GM23338 (cell line): Measurements from ENCODE around the gene RCSD1. TPM values are rescaled to one million over a fixed set of nuclear protein-coding genes. Genes with fewer than 3 reads are reported as not detected.

ENCODE experiments used
- ATAC-seq: fragments of 200-7000 bp; cut with Tn5 transposase; 3 replicates; pipeline ENCODE4 v1.9.1; 2020
- DNase-seq: peaks from one replicate; pipeline ENCODE4 v3.0.0-alpha.2; 2015; ENCODE audit warnings: low spot score
- H2AFZ ChIP-seq: fragments of 200-600 bp; sonication (generic); 2 replicates; pipeline ENCODE4 v1.8.0; 2016; ENCODE audit warnings: antibody characterized with exemption, mild to moderate bottlenecking, moderate library complexity
- H3F3A ChIP-seq: fragments of 200-600 bp; sonication (generic); replicated peaks from 2 replicates; pipeline ENCODE4 v1.8.0; 2017; ENCODE audit warnings: antibody characterized with exemption, mixed run types, low read depth
- H3K27ac ChIP-seq: fragments of 200-600 bp; sonication (generic); 2 replicates; pipeline ENCODE4 v1.6.1; 2016; ENCODE audit warnings: low read depth
- H3K27me3 ChIP-seq: fragments of 200-600 bp; sonication (generic); 2 replicates; pipeline ENCODE4 v1.8.0; 2016; ENCODE audit warnings: mild to moderate bottlenecking, mixed run types, moderate library complexity; ENCODE audit not compliant: insufficient read depth
- H3K36me3 ChIP-seq: fragments of 200-600 bp; sonication (generic); 2 replicates; pipeline ENCODE4 v1.8.0; 2016; ENCODE audit warnings: mild to moderate bottlenecking; ENCODE audit not compliant: insufficient read depth
- H3K4me1 ChIP-seq: fragments of 200-600 bp; sonication (generic); 2 replicates; pipeline ENCODE4 v1.8.0; 2016; ENCODE audit warnings: mild to moderate bottlenecking, moderate library complexity; ENCODE audit not compliant: insufficient read depth
- H3K4me2 ChIP-seq: fragments of 200-600 bp; sonication (generic); 2 replicates; pipeline ENCODE4 v1.7.1; 2017; ENCODE audit warnings: mixed run types
- H3K4me3 ChIP-seq: fragments of 200-600 bp; sonication (generic); 2 replicates; pipeline ENCODE4 v1.6.1; 2016; ENCODE audit warnings: mixed run types
- H3K79me2 ChIP-seq: fragments of 200-600 bp; sonication (generic); replicated peaks from 2 replicates; pipeline ENCODE4 v1.8.0; 2017; ENCODE audit warnings: mild to moderate bottlenecking; ENCODE audit not compliant: insufficient read depth
- H3K9me2 ChIP-seq: fragments of 200-600 bp; sonication (generic); 2 replicates; pipeline ENCODE4 v1.8.0; 2017; ENCODE audit not compliant: insufficient read depth
- H4K20me1 ChIP-seq: fragments of 200-600 bp; sonication (generic); replicated peaks from 2 replicates; pipeline ENCODE4 v1.8.0; 2017; ENCODE audit warnings: mild to moderate bottlenecking; ENCODE audit not compliant: insufficient read depth
- H3K27ac Mint-ChIP-seq: 2 replicates; pipeline ENCODE4 v1.8.0; 2020; ENCODE audit warnings: inconsistent platforms, mild to moderate bottlenecking, moderate library complexity, mixed read lengths
- H3K27me3 Mint-ChIP-seq: 3 replicates; pipeline ENCODE4 v1.8.0; 2022; ENCODE audit warnings: low read depth, mild to moderate bottlenecking, moderate library complexity, mixed read lengths, inconsistent platforms; ENCODE audit not compliant: insufficient read depth, poor library complexity
- H3K36me3 Mint-ChIP-seq: 3 replicates; pipeline ENCODE4 v1.8.0; 2021; ENCODE audit warnings: low read depth, mild to moderate bottlenecking, inconsistent platforms, moderate library complexity, mixed read lengths
- H3K4me1 Mint-ChIP-seq: 3 replicates; pipeline ENCODE4 v1.8.0; 2020; ENCODE audit warnings: mild to moderate bottlenecking, inconsistent platforms, mixed read lengths
- H3K4me3 Mint-ChIP-seq: 3 replicates; pipeline ENCODE4 v1.8.0; 2021; ENCODE audit warnings: moderate library complexity, mild to moderate bottlenecking, inconsistent platforms, mixed read lengths
- H3K9me3 Mint-ChIP-seq: 3 replicates; pipeline ENCODE4 v1.8.0; 2020; ENCODE audit warnings: moderate library complexity, mild to moderate bottlenecking, inconsistent platforms, mixed read lengths
- CREB1 ChIP-seq: fragments of 250-450 bp; sonication (Bioruptor Pico); IDR thresholded peaks from 2 replicates; pipeline ENCODE4 v1.5.0; 2020; ENCODE audit warnings: low read depth, mild to moderate bottlenecking, moderate library complexity
- CTCF ChIP-seq, 2 experiments: fragments of 200-600 bp in 1 of 2; sonication (generic) in 1 of 2; conservative IDR thresholded peaks; 2 replicates each; pipeline versions ENCODE4 v1.5.1 to v1.6.1; 2016 to 2017; ENCODE audit warnings: antibody characterized with exemption in 2 of 2, low read depth in 2 of 2, mild to moderate bottlenecking in 2 of 2, moderate library complexity in 1 of 2
- EZH2 ChIP-seq: fragments of 200-600 bp; sonication (generic); IDR thresholded peaks from one replicate; pipeline ENCODE4 v1.8.0; 2017; ENCODE audit warnings: antibody characterized with exemption, mild to moderate bottlenecking, low read depth; ENCODE audit not compliant: unreplicated experiment
- EZH2phosphoT487 ChIP-seq: fragments of 200-600 bp; sonication (generic); IDR thresholded peaks from one replicate; pipeline ENCODE4 v1.8.1; 2018; ENCODE audit warnings: antibody characterized with exemption; ENCODE audit not compliant: unreplicated experiment
- JUNB ChIP-seq: IDR thresholded peaks from one replicate; pipeline ENCODE4 v1.6.1; 2016; ENCODE audit warnings: antibody characterized with exemption; ENCODE audit not compliant: unreplicated experiment
- NANOG ChIP-seq: IDR thresholded peaks from 2 replicates; pipeline ENCODE4 v1.6.1; 2016; ENCODE audit warnings: antibody characterized with exemption, borderline replicate concordance
- POLR2AphosphoS5 ChIP-seq: IDR thresholded peaks from 2 replicates; pipeline ENCODE4 v1.6.1; 2016; ENCODE audit warnings: antibody characterized with exemption, low read depth
- STAT1 ChIP-seq: IDR thresholded peaks from one replicate; pipeline ENCODE4 v1.6.1; 2016; ENCODE audit warnings: antibody characterized with exemption; ENCODE audit not compliant: unreplicated experiment
- ZNF114 ChIP-seq: fragments of 250-450 bp; sonication (Bioruptor Pico); IDR thresholded peaks from 2 replicates; pipeline ENCODE4 v1.5.0; 2020; ENCODE audit warnings: mild to moderate bottlenecking, moderate library complexity
- ZNF331 ChIP-seq: fragments of 250-450 bp; sonication (Bioruptor Pico); IDR thresholded peaks from 2 replicates; pipeline ENCODE4 v1.5.0; 2020; ENCODE audit warnings: low read depth, mild to moderate bottlenecking, moderate library complexity
- polyA plus RNA-seq: library from polyadenylated mRNA; unstranded; fragments of >200 nt; fragmentation: Nextera tagmentation; extraction: Ambion mirVana; gene quantifications from 2 replicates; pipeline ENCODE4 v1.2.1, GENCODE V29; 2016
- total RNA-seq: library from RNA; depleted of rRNA; stranded (reverse); fragments of >200 nt; shearing (Covaris generic); gene quantifications from 2 replicates; pipeline ENCODE4 v1.2.3, GENCODE V29; 2014
- TF ChIP-seq, protein P1 (sequence below): fragments of 250-450 bp; sonication (Bioruptor Pico); IDR thresholded peaks from 2 replicates; pipeline ENCODE4 v1.5.0; 2020; ENCODE audit warnings: mild to moderate bottlenecking, moderate library complexity
- TF ChIP-seq, protein P2 (sequence below): IDR thresholded peaks from one replicate; pipeline ENCODE4 v1.6.1; 2018; ENCODE audit warnings: antibody characterized with exemption; ENCODE audit not compliant: unreplicated experiment
- TF ChIP-seq, protein P3 (sequence below): IDR thresholded peaks from 2 replicates; pipeline ENCODE4 v1.6.1; 2016; ENCODE audit warnings: antibody characterized with exemption

The RCSD1 gene
- total and polyA plus RNA-seq, 2 experiments from 2014 or later: 0.18 to 0.73 TPM

DNA sequence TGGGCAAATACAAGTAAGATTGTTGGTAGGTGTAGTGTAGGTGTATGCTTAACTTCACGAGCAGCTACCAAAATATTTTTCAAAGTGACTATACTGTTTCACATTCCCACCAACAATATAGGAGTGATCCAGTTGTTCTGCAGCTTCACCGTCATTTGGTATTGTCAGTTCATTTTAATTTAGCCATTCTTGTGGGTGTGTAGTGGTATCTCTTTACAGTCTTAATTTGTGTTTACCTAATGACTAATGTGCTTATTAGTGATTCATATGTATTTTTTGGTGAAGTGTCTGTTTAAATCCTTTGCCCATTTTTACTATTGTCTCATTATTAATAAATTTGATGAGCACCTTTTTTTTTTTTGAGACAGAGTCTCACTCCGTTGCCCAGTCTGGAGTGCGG lies 35.4 kb downstream of the RCSD1 start:
- no peaks in the 10 kb centered on the region for H3K79me2 ChIP-seq
- ATAC-seq (no peak), DNase-seq (no peak)
- no peak overlapping the region for H3K27ac Mint-ChIP-seq
- H4K20me1 ChIP-seq: no peaks in the 10 kb centered on the region
- peaks cover 12% of the 10 kb centered on the region for H3K4me1 Mint-ChIP-seq
- no peaks in the 10 kb centered on the region for H3K36me3 ChIP-seq
- H3K27ac ChIP-seq: no peak overlapping the region
- peaks cover 3% of the 10 kb centered on the region for H3K27me3 Mint-ChIP-seq
- no peaks in the 10 kb centered on the region for H3K4me1 ChIP-seq
- H3F3A ChIP-seq: no peaks in the 10 kb centered on the region
- no peak overlapping the region for H3K4me3 Mint-ChIP-seq
- no peaks in the 10 kb centered on the region for H3K36me3 Mint-ChIP-seq
- no peaks in the 10 kb centered on the region for H3K9me2 ChIP-seq
- no peak overlapping the region for H2AFZ ChIP-seq
- H3K27me3 ChIP-seq: no peaks in the 10 kb centered on the region
- H3K9me3 Mint-ChIP-seq: no peaks in the 10 kb centered on the region
- H3K4me3 ChIP-seq: no peak overlapping the region
- TF ChIP-seq STAT1 (no peak), NANOG (no peak), JUNB (no peak), CREB1 (no peak), CTCF (conservative IDR thresholded peaks at IDR 0.05; ENCODE audit: low read depth in 2 of 2) (no peak), POLR2AphosphoS5 (no peak), ZNF331 (CRISPR knock-in tag) (no peak), EZH2phosphoT487 (no peak), EZH2 (no peak), ZNF114 (CRISPR knock-in tag) (no peak)
- TF ChIP-seq, protein P1, sequence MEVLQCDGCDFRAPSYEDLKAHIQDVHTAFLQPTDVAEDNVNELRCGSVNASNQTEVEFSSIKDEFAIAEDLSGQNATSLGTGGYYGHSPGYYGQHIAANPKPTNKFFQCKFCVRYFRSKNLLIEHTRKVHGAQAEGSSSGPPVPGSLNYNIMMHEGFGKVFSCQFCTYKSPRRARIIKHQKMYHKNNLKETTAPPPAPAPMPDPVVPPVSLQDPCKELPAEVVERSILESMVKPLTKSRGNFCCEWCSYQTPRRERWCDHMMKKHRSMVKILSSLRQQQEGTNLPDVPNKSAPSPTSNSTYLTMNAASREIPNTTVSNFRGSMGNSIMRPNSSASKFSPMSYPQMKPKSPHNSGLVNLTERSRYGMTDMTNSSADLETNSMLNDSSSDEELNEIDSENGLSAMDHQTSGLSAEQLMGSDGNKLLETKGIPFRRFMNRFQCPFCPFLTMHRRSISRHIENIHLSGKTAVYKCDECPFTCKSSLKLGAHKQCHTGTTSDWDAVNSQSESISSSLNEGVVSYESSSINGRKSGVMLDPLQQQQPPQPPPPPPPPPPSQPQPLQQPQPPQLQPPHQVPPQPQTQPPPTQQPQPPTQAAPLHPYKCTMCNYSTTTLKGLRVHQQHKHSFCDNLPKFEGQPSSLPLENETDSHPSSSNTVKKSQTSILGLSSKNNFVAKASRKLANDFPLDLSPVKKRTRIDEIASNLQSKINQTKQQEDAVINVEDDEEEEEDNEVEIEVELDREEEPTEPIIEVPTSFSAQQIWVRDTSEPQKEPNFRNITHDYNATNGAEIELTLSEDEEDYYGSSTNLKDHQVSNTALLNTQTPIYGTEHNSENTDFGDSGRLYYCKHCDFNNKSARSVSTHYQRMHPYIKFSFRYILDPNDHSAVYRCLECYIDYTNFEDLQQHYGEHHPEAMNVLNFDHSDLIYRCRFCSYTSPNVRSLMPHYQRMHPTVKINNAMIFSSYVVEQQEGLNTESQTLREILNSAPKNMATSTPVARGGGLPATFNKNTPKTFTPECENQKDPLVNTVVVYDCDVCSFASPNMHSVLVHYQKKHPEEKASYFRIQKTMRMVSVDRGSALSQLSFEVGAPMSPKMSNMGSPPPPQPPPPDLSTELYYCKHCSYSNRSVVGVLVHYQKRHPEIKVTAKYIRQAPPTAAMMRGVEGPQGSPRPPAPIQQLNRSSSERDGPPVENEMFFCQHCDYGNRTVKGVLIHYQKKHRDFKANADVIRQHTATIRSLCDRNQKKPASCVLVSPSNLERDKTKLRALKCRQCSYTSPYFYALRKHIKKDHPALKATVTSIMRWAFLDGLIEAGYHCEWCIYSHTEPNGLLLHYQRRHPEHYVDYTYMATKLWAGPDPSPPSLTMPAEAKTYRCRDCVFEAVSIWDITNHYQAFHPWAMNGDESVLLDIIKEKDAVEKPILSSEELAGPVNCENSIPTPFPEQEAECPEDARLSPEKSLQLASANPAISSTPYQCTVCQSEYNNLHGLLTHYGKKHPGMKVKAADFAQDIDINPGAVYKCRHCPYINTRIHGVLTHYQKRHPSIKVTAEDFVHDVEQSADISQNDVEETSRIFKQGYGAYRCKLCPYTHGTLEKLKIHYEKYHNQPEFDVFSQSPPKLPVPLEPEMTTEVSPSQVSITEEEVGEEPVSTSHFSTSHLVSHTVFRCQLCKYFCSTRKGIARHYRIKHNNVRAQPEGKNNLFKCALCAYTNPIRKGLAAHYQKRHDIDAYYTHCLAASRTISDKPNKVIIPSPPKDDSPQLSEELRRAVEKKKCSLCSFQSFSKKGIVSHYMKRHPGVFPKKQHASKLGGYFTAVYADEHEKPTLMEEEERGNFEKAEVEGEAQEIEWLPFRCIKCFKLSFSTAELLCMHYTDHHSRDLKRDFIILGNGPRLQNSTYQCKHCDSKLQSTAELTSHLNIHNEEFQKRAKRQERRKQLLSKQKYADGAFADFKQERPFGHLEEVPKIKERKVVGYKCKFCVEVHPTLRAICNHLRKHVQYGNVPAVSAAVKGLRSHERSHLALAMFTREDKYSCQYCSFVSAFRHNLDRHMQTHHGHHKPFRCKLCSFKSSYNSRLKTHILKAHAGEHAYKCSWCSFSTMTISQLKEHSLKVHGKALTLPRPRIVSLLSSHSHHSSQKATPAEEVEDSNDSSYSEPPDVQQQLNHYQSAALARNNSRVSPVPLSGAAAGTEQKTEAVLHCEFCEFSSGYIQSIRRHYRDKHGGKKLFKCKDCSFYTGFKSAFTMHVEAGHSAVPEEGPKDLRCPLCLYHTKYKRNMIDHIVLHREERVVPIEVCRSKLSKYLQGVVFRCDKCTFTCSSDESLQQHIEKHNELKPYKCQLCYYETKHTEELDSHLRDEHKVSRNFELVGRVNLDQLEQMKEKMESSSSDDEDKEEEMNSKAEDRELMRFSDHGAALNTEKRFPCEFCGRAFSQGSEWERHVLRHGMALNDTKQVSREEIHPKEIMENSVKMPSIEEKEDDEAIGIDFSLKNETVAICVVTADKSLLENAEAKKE: no peak
- TF ChIP-seq, protein P2, sequence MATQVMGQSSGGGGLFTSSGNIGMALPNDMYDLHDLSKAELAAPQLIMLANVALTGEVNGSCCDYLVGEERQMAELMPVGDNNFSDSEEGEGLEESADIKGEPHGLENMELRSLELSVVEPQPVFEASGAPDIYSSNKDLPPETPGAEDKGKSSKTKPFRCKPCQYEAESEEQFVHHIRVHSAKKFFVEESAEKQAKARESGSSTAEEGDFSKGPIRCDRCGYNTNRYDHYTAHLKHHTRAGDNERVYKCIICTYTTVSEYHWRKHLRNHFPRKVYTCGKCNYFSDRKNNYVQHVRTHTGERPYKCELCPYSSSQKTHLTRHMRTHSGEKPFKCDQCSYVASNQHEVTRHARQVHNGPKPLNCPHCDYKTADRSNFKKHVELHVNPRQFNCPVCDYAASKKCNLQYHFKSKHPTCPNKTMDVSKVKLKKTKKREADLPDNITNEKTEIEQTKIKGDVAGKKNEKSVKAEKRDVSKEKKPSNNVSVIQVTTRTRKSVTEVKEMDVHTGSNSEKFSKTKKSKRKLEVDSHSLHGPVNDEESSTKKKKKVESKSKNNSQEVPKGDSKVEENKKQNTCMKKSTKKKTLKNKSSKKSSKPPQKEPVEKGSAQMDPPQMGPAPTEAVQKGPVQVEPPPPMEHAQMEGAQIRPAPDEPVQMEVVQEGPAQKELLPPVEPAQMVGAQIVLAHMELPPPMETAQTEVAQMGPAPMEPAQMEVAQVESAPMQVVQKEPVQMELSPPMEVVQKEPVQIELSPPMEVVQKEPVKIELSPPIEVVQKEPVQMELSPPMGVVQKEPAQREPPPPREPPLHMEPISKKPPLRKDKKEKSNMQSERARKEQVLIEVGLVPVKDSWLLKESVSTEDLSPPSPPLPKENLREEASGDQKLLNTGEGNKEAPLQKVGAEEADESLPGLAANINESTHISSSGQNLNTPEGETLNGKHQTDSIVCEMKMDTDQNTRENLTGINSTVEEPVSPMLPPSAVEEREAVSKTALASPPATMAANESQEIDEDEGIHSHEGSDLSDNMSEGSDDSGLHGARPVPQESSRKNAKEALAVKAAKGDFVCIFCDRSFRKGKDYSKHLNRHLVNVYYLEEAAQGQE: no peak
- TF ChIP-seq, protein P3, sequence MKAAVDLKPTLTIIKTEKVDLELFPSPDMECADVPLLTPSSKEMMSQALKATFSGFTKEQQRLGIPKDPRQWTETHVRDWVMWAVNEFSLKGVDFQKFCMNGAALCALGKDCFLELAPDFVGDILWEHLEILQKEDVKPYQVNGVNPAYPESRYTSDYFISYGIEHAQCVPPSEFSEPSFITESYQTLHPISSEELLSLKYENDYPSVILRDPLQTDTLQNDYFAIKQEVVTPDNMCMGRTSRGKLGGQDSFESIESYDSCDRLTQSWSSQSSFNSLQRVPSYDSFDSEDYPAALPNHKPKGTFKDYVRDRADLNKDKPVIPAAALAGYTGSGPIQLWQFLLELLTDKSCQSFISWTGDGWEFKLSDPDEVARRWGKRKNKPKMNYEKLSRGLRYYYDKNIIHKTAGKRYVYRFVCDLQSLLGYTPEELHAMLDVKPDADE: no peak
- no peak overlapping the region for H3K4me2 ChIP-seq
